GM12892 (cell line): ENCODE measurements around the gene FIBCD1.

Experiments used
- DNase-seq: peaks from one replicate; pipeline ENCODE4 v3.0.0; 2011; ENCODE audit not compliant: insufficient read length
- FAIRE-seq: peaks from 2 replicates; lab custom pipeline; 2011; peaks lifted over from hg19 to GRCh38; lab: Jason Lieb, UNC
- POLR2A ChIP-seq: IDR thresholded peaks from 2 replicates; pipeline ENCODE4 v1.6.1; 2011; ENCODE audit warnings: low read depth, low read length, control low read depth
- POLR2AphosphoS5 ChIP-seq: IDR thresholded peaks from 2 replicates; pipeline ENCODE4 v1.6.1; 2011; ENCODE audit warnings: low read depth, low read length, control low read depth
- TAF1 ChIP-seq: IDR thresholded peaks from 2 replicates; pipeline ENCODE4 v1.6.1; 2011; ENCODE audit warnings: low read depth, mild to moderate bottlenecking, control low read depth, low read length, borderline replicate concordance

Gene FIBCD1

DNA sequence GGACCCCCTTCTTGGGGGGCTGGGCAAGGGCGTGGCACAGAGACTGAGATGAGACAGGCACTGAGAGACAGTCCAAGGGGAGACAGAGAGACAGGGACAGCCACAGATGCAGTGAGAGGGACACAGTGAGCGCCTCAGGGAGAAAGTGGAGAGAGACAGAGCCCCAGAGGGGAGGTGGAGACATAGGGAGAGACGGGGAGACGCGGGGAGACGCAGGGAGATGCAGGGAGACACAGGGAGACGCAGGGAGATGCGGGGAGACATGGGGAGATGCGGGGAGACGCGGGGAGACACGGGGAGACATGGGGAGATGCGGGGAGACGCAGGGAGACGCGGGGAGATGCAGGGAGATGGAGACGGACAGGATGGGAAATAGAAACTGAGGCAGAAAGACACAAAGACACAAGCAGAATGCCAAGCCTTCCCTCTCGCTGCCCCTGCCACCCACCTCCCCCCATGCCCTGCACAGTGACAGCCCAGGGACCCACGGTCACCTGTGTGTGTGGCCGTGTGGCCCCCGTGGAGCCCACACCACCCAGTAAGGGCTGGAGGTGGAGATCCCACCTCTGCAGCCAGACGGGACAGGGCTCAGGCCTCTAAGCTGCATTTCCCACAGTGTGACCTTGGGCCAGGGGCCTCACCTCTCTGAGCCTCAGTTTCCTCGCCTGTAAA, 8.8 kb downstream of the FIBCD1 start:
- DNase-seq (no peak), FAIRE-seq (no peak)
- TF ChIP-seq POLR2AphosphoS5 (no peak), TAF1 (no peak), POLR2A (no peak)

DNA sequence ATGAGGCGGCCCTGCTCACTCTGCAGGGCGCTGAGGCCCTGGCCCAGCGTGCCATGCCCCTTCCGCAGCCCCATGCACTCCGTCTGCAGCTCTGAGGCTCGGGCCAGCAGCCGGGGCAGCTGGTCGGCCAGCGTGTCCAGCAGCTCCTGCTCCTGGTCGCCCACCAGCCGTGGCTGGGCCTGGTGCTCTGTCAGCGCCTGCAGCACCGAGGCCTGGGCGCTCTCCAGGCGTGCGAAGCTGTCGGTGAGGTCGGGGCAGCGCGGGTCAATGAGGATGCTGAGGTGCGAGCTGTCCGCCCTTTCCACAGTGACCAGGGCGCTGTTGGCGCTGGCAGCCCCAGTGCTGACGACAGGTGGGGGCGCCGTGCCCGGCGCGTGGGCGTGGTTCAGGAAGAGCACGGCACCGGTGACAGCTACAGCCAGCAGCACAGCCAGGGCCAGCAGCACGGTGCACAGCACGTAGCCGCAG, 9.4 kb downstream of the FIBCD1 start:
- no peak for TF ChIP-seq POLR2AphosphoS5
- TF ChIP-seq POLR2A, result no peak
- TF ChIP-seq TAF1, result no peak
- DNase-seq (no peak), FAIRE-seq (no peak)

DNA sequence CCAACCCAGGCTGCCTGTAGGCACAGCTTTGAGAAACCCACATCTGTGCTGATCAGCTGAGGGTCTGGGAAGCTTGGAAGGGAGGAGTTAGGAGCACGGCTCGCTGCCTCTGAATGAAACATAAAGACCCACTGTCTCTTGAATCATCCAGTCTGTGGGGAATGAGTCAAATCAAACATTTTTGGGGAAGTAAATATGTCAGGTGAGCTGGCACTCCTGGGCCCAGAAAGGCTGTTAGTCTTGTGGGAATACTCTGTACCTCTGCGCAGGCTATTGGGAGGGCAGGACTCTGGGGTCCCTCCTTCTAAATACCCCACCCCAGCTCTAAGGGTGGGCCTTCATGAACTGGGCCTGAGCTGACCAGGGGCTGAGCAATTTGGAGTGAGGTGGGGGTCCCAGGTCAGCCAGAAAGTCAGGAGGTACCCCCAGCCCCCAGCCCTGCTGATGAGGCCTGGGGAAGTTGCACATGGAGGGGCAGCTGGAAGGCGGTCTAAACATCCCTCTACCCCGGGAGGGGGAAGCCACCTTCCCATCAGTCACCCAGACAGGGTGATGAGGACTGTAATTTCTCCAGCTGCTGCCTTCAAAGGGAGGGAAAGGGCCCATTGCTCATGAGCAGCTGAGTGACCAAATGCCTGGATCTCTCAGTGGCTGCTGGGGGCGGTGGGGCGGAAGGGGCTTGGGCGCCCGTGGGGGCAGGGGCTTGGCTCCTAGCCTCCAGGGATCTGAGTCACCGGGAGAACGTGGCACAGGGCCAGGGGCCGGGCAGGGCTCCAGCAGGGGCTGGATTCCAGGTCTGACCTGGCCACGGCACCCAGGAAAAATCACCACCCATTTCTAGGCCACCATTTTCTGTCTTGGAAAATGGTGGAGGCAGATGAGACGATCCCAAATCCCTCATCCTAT, 10.8 kb downstream of the FIBCD1 start:
- FAIRE-seq, result no peak
- TF ChIP-seq POLR2A (no peak), POLR2AphosphoS5 (no peak), TAF1 (no peak)
- peak; percentile 57 for DNase-seq

DNA sequence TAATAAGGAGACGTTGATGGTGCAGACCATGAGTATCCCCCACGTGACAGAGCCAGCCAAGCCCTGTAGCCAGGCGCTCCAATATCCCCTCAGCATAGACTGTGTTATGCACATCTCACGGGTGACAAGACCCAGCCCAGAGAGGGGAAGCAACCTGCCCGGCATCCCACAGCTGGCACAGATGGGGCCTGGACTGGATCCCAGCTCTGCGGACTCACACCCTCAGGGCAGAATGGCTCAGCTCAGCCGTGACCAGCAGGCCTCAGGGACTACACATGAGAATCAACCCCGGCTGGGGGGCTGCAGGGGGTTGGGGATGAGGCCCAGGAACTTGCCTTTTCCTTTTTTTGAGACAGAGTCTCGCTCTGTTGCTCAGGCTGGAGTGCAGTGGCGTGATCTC, 11.7 kb downstream of the FIBCD1 start:
- DNase-seq (no peak), FAIRE-seq (no peak)
- TF ChIP-seq TAF1, result no peak
- no peak for TF ChIP-seq POLR2AphosphoS5
- TF ChIP-seq POLR2A, result no peak

DNA sequence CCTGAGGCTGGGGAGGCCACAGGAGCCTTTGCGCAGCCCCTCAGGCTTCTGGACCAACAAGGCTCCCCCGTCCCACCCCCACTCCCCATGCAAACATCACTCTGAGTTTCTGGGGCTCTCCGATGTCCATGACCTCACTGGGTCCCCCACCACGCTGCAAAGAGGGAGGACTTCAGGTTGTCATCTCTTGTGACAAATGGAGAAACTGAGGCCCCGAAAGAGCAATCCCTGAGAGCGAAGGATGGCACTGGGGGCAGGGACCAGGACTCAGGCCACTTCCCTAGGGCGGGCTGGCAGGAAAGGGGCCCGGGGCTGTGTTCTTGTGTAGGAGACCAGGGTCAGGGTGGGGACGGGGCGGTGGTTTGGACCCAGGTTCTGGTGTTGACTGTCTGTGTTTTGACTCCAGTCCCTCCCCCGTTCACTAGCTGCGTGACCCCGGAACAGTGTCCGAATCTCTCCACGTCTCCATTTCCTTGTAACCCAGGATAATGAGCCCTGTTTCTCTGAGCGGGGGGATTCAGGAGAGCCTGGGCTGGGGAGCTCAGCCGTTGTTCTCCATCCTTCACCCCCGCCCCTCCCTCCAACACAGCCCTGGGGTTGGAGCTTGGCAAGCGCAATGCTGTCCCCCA, 13.9 kb downstream of the FIBCD1 start:
- TF ChIP-seq TAF1, result no peak
- TF ChIP-seq POLR2A, result no peak
- no peak for TF ChIP-seq POLR2AphosphoS5
- no peak for DNase-seq

DNA sequence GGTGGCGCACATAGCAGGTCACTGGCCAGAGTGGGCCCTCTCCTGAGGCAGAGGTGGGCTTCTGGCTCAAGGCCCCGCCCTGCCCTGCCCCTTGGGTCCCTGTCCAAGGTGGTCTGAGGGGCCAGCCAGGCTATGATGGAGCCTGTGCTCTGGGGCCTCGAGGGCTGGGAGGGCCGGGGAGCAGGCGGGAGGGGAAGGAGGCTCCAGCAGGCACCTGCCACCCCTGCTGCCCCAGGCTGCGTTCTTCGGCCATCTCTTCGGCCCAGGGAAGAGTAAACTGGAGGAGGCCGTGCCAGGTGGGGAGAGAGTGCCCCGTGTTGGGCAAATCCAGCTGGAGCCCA, 14.6 kb downstream of the FIBCD1 start:
- DNase-seq (no peak), FAIRE-seq (no peak)
- TF ChIP-seq TAF1 (no peak), POLR2A (no peak), POLR2AphosphoS5 (no peak)

More for the DNA sequence above, 13.9 kb downstream of the FIBCD1 start:
- FAIRE-seq, result no peak

DNA sequence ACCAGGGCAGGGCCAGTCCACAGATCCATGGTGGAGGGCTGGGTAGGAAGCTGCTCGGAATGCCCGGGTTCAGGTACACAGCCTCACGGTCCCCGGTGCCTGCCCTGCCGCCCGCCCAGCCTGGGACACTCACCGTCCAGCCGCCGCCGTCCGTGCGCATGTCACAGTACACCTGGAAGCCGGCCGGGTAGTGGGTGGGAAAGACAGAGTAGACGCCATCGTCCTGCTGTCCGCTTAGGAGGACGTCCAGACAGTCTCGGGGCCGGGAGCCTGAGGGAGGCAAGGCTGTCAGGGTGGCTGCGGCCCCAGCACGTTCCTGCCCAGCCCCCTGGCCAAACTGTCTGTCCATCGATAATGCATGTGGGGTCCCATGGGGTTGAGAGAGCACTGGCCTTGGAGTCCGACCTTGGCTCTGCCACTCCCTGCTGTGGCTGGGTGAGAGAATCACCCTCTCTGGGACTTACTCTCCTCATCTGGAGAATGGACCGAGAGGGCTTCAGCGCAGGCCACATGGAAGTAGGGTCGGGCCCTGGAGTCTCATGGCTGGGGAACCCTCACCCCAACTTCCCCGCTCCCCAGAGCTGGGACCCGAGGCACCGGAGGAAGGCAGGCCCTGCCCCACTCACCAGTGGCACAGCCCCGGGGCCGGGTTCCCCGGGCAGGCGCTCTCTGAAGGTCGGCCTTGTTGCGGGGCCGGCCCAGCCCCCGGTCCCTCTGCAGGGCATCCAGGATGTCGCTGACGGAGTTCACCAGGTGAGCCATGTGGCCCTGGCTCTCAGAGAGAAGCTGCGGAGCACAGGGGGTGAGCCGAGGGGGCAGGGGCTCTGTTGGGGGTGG, 15.2 kb downstream of the FIBCD1 start:
- DNase-seq (no peak), FAIRE-seq (no peak)

DNA sequence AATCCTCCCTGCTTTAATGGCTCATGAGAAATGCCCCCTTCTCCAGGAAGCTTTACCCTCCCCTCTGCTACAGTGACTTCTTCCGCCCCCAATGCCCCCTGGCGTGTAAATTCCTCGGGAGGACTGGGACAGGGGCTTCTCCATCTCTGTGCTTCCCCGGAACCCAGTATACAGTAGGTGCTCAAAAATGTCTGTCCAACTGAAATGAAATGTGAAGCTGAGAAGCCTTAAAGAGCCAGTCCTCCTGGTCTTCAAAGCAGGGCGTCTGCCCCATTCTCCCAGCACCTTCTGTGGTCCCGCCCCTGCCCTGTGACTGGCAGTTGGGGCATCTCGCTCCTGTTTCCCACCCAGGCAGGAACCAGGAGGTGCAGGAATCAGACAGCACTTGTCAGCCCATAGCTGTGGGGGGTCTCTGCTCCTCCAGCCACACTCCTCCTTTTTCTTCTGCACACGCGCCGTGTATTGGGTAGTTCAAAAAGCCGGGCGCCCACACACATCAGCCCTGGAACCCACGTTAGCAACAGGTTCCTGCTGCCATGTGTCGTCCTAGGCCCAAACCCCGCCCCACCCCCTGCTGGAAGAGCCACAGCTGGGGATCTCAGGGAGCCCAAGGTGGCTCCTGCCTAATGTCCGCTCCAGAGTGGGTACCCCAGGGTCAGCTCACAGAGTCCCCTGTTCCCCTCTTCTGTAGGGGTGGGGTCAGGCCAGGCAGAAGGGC, 16.0 kb downstream of the FIBCD1 start:
- DNase-seq, result no peak
- TF ChIP-seq POLR2A (no peak), POLR2AphosphoS5 (no peak), TAF1 (no peak)
- FAIRE-seq, result no peak

More for the DNA sequence above, 15.2 kb downstream of the FIBCD1 start:
- TF ChIP-seq POLR2AphosphoS5 (no peak), POLR2A (no peak), TAF1 (no peak)

DNA sequence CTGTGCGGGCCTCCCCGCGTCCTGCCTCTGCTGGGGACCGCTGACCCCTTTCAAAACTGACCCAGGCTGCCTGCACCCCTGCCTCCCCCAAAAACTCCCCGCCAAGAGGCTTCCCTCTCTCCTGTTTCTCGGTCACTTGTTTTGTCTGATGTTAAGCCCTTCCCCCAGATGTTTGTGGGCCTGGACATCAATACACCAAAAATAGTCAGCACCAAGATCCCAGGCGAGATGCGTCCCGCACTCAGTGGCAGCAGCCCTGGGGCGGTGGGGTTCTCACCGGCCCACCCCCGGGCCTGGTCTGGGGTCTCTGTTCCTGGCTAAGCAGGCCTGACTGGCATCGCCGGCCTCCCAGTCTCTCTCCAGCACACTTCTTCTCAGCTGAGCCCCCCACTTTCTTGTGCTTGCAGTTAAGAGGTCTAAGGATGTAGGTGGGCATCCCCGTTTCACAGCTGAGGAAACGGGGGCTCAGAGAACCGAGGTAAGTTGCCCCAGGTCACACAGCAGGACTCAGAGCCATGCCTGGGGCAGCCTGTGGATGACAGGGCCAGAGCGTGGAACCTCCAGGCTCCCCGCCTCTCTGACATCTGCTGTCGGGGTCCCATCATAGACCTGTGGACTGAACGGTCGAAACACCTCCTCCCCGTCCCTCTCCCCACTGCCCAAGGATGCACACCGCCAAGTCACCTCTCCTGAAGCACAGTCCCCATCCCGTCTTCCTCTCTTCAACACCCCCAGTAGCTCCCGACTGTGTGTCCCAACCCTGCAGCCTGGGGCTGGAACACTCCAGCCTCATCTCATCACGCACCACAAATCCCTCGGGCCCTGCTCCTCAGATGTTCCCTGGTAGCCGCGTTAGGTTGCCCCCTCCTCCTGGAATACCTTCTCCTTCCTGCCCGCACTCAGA, 16.8 kb downstream of the FIBCD1 start:
- DNase-seq (no peak), FAIRE-seq (no peak)
- no peak for TF ChIP-seq POLR2AphosphoS5
- no peak for TF ChIP-seq POLR2A
- TF ChIP-seq TAF1, result no peak
